Stimulated activated CD8-positive, alpha-beta memory T cell treated with anti-CD3 and anti-CD28 coated beads, Interleukin-7, amount 100 ng/mL, for 24 hours (primary cell): ENCODE measurements around the gene TMEM44.
"Not testable (repeated sequence)": the region's sequence is repeated elsewhere in the genome, so short reads cannot be mapped to it uniquely, and the experiment has no call there.

Source experiments
- DNase-seq: peaks from one replicate; pipeline ENCODE4 v3.0.0-alpha.2; 2020; ENCODE audit warnings: low read depth

The TMEM44 gene

DNA sequence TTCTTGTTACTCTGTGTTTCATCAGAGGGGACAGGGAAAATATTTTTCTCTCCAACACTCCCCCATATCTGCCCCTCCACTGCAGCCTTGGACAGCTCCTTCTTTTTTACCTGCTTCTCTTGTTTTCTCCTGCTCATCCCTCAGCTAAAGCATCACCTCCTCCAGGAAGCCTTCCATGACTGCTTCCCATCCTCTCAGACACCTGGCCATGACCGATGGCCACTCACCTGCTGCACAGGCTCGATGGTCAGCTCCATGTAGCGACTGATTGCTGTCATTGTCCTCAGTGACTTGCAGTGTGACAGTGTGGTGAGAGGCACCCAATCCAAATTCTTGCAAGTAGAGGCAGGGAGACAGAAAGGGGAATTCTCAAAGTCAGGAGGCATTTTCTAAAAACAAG, 22.5 kb downstream of the TMEM44 start:
- no peak for DNase-seq

GRCh38 chr3:194609601-194610000, 23.6 kb downstream of the TMEM44 start:
- DNase-seq, result no peak

- no peak for DNase-seq
Observed at GRCh38 chr3:194608981-194609380, 24.2 kb downstream of the TMEM44 start.

DNA sequence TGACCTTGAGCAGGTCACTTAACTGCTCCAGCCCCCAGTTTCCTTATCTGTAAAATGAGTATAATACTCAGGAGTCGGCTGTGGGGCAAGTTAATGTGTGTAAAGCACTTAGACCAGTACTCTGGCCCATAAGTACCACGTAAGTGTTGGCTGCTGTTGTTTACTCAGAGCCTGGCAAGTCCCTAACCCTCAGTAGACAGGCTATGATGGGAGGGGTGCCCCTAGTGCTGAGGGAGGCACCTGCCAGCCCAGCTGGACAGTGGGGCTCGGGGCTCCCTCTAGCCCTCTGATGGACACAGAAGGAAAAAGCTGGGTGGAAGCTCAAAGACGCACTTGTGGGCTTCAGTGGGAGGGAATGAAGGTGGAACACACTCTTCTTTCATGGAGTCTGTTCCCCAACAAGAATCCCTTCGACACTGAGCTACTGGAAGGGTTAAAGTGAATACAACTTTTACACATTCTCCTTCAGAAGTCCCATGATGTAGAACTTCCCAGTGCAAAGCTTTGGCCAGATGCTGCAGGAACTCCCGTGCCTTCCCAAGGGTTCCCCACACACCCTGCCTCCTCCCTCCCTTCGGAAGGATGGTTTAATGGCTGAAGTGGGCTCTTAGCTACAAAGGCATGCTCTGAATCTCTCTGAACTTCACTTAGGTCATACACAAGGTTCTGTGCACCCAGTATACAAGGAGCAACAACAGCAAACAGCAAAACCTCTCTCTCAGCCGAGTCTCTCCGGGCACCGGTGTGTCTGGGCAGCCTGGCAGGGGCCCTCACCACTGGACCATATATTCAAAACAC, 25.4 kb downstream of the TMEM44 start:
- no peak for DNase-seq

DNA sequence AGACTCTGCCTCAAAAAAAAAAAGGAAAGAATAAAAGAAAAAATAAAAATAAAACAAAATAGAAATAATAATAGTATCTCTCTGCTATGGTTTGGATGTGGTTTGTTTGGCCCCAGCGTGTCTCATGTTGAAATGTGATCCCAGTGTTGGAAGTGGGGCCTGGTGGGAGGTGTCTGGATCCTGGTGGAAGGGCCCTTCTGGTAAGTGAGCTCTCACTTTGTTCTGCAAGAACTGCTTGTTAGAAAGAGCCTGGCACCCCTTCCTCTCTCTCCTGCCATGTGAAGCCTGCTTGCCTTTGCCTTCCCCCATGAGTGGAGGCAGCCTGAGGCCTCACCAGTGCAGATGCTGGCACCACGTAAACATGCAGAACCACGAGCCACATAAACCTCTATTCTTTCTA, 26.3 kb downstream of the TMEM44 start:
- no peak for DNase-seq

DNA sequence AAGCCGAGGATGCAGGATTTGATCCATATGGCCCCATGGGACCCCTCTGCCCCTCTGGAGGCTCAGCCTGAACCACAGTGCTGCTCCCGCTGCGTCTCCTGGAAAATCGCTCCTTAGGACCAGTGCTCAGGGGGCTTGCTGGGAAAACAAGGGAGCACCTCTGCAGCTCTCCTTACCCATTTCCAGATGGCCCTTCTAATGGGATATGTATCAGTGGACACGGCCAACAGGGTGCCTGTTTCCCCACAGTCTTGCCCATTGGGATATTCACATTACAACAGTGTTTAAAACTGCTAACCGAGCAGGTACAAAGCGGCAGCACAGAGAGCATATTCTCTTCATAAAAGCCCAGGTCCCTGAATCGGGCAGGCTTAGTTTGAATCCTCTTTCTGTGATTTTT, 27.1 kb downstream of the TMEM44 start:
- DNase-seq, result no peak

DNA sequence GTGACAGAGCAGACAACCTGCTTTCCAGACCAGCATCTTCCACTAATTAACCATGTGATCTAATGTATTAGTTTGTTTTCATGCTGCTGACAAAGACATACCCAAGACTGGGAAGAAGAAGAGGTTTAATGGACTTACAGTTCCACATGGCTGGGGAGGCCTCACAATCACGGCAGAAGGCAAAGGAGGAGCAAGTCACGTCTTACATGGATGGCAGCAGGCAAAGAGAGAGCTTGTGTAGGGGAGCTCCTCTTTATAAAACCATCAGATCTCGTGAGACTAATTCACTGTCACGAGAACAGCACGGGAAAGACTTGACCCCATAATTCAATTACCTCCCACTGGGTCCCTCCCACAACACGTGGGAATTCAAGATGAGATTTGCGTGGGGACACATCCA, 27.9 kb downstream of the TMEM44 start:
- DNase-seq, result not testable (repeated sequence)

GRCh38 chr3:194604837-194605236, 28.4 kb downstream of the TMEM44 start:
- DNase-seq, result no peak

DNA sequence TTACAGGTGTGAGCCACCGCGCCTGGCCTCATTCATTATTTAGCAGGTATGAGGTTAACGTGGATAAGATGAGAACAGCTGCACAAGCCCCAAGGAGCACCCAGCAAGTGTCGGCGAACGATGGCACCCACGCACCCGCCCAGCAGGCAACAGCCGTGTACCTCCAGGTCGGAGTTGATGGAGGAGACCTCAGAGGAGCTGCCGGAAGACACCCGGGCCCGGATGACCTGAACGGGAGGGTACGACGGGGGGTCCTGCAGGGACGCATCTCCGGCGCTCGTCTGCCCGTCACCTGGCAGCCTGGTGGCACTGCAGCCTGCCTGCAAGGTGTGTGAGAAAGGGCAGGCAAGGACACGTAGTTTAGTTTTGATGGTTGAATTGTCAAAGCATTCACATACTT, 29.1 kb downstream of the TMEM44 start:
- no peak for DNase-seq

GRCh38 chr3:194602669-194603171, 30.5 kb downstream of the TMEM44 start:
- DNase-seq, result no peak

- no peak for DNase-seq
Observed at GRCh38 chr3:194598771-194599557, 34.3 kb downstream of the TMEM44 start.

- DNase-seq, result no peak
Observed at GRCh38 chr3:194596906-194597305, 36.3 kb downstream of the TMEM44 start.

DNA sequence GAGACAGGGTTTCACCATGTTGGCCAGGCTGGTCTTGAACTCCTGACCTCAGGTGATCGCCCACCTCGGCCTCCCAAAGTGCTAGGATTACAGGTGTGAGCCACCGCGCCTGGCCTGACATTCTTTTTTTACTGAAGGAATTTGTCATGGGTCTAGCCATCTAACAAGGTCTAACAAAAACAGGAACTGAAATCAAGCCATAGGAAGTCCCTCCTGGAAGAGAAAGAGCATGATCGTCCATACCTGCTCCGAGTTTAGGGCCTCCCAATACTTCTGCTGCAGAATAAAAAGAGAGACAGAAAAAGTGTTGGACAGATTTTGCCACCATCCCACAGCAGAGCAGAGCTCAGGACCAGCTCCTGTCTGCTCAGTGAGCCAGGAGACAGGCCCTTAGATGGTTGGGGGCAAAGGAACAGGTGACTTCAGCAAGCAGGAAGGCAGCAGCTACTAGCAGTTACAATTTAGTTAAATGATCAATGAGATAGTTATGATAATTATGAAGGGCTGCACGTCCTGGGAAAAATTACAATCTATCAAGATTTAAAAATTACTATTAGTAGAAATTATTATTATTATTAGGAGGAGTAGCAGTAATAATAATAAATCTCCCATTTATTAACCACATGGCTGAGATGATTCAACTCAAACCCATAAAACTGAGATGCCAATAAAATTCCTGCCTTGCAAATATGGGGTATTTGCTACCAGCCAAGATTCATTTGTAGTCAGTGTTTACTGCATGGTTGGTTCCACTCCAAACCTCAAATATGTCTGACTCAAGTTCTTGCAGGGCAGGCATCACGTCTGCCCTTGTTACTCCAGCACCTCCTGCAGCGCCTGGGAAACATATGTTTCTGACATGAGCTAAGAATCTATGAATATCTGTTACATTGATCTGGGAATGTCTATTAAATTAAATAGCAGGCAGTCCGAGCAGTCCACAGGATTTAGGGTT, 40.1 kb downstream of the TMEM44 start:
- no peak for DNase-seq

DNA sequence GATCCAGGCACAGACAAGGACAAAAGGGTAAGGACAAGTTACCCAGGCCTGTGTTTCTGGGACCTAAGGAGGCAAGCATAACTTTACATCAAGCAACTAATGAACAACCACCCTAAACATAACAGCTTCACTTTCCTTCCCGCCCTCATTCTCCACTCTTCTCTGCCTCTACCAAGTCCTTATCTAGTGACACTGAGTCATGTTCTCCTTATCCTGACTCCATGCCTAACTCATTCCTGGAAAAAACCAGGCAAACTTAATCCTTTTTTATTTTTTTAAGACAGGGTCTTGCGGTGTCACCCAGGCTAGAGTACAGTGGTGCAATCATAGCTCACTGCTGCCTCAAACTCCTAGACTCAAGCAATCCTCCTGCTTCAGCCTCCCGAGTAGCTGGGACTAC, 44.5 kb downstream of the TMEM44 start:
- no peak for DNase-seq

GRCh38 chr3:194588236-194588635, 45.0 kb downstream of the TMEM44 start:
- no peak for DNase-seq

GRCh38 chr3:194587438-194587931, 45.7 kb downstream of the TMEM44 start:
- DNase-seq, result no peak

GRCh38 chr3:194586836-194587235, 46.4 kb downstream of the TMEM44 start:
- no peak for DNase-seq

DNA sequence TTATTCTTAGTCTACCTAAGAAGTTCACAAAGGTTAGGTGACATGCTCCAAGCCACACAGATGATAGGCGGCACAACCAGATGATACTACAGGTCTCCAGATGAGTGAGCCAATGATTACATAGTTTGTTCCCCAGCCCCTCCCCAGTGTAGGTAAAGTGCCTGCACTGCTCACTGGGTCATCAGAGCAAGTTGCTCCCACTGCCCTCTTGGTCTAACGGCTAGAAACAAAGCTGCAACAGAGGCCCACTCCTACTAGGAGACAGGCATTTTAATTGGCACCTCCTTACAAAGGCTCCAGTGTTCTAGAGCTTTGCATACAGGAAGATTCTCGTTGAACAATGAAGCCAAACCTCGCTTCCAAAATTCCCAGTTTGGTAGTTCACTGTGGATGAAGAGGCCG, 47.3 kb downstream of the TMEM44 start:
- DNase-seq, result no peak

DNA sequence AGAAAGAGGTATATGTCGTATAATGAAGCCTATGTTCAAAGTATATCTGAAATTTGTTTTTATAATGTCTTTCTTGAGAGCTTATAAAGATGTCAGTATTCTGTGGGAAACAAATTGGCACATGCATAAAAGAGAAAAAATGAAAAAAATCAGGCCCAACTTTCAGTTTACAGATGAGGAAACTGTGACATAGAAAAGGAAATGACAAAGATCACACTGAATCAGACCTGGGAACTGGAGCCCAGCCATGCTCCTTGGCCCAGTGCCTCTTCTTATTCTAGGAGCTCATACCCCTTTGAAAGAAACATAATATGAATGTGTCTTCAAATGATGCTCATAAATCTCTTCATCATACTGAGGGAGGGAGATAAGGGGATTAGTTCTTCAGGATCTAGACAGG, 48.4 kb downstream of the TMEM44 start:
- DNase-seq, result no peak

DNA sequence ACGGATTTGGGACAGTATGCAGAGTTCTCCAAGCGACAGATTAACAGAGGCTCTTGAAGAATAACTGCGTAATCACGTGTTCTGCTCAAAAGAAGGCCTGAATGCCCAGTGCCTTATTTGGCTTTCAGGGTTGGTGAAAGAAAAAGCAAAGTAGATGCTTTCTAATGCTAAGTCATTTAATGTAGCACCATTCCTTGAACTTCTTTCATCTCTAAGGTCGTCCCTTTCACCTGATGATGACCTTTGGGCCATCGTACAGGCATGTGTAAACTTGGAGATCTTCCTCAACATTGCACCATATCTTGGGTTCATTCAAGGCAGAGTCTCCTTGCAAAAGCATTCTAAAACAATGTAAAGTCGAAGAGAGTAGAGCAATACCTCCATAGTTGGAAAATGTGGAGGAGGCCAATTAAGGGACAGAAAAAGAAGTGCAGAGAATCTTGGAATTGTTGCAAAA, 48.9 kb downstream of the TMEM44 start:
- no peak for DNase-seq

DNA sequence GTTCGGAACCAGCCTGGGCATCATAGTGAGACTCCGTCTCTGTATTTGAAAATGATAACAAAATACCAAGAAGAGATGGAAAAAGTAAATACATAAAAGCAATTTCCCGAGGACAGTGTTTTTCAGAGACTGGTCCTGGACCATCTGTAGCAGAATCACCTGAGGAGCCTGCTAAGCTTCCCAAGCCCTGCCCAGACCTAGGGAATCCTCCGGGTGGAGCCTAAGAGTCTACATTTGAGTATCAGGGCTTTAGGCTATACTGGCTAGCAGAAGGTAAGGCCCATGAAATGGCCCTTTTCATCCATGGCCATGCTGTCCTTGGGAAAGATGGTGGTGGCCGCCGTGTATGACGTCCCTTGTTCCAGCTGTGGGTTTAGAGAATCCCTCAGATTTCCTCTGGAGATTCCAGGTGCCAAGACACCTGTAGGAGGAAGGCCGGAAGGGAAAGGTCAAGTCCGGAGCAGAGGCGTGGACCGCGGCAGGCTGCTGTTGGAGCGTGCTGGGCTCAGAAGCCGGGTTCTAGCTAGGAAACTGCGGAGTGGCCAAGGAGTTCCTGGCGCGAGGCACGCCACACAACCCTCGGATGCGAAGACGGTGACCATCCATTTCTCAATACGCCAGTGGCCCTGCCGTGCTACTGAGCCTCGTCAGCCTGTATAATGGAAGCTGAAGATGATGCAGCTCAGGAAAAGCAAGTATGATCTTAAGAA, 50.9 kb downstream of the TMEM44 start:
- no peak for DNase-seq
